ENCODE data around the gene REEP3. TPM values are rescaled to one million over a fixed set of nuclear protein-coding genes. Genes with fewer than 3 reads are reported as not detected.

REEP3 gene
- total and polyA plus RNA-seq, 2 of the 8 experiments (the other 6 are each of a cell fraction or from before 2014, with no cell fraction given), result 5.8 to 31.5 TPM

DNA sequence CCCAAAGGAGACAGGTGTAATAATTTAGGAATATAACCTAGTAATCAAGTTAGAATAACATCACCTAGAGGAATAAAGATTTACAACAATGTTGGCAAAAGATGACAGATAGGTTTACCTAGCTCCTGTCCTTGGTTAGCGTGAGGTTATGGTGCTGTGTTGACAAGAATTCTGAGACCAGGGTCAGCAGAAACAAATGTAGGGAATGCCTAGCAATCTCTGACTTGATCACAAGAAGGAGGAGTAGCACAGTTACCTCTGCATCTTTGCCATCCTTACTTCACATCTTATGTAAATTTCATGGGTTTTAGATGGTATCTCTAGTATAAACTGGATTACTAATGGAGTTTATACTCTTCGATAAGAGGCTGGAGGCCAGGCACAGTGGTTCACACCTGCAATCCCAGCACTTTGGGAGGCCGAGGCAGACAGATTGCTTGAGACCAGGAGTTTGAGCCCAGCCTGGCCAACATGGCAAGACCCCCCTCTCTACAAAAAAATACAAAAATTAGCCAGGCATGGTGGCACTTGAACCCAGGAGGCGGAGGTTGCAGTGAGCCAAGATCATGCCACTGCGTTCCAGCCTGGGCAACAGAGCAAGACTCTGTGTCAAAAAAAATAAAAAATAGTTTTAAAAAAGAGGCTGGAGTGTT is 37.1 kb downstream of the REEP3 start (continued):
- TF ChIP-seq POU5F1 (IDR thresholded peaks at IDR 0.05; ENCODE audit: low read depth, low read length) (no peak), FOSL1 (IDR thresholded peaks at IDR 0.05; ENCODE audit: insufficient read depth, low read depth, low read length) (no peak), JUND (IDR thresholded peaks at IDR 0.05; ENCODE audit: low read length) (no peak), SIN3A (conservative IDR thresholded peaks at IDR 0.05 in 1 of 2, IDR thresholded peaks at IDR 0.05 in 1 of 2; ENCODE audit: low read depth in 1 of 2, low read length in 2 of 2) (no peak)

All from H1 (cell line).